ENCODE results near the gene FRMD4A.
"Not testable (repeated sequence)": the region's sequence is repeated elsewhere in the genome, so short reads cannot be mapped to it uniquely, and the experiment has no call there.

Gene FRMD4A

GRCh38 chr10:13834581-13835286 is 496.0 kb downstream of the FRMD4A start:
- DNase-seq = no peak

GRCh38 chr10:13831711-13832141 is 499.0 kb downstream of the FRMD4A start:
- no peak for DNase-seq

- no peak for DNase-seq
These were observed 500.3 kb downstream of the FRMD4A start for GRCh38 chr10:13830385-13830784.

GRCh38 chr10:13829790-13830189 is 500.9 kb downstream of the FRMD4A start:
- no peak for DNase-seq

GRCh38 chr10:13828284-13828683 is 502.4 kb downstream of the FRMD4A start:
- not testable (repeated sequence) for DNase-seq

- no peak for DNase-seq
These were observed 503.5 kb downstream of the FRMD4A start for GRCh38 chr10:13827076-13827797.

GRCh38 chr10:13823709-13824405 is 506.9 kb downstream of the FRMD4A start:
- DNase-seq = no peak

DNA sequence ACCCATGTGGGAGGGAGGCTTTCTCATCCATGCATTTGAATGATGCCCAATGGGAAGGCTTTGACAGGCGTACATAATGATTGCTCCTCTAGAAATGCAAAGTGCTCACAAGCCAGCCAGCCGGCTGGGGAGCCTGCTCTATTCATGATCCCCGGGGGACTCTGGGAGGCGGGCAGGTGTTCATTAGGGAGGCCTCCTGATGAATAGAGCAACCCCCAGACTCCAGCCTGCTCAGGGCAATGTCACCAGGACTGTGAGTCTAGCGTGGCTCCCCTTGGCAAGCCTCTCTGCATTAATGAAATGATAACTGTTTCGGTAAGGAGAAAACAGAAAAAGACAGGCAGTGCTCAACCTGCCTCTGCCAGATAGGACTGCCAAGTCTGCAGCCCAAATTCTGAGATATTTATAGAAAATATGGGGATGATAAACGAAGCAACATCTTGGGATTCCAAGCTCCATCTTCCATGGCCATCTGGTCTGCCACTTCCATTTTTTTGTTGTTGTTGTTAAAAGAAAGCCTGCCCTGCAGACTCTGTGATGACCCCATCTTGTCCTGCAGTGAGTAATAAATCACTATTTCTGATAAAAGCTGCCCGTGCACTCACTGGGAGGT is 507.5 kb downstream of the FRMD4A start:
- DNase-seq = no peak

DNA sequence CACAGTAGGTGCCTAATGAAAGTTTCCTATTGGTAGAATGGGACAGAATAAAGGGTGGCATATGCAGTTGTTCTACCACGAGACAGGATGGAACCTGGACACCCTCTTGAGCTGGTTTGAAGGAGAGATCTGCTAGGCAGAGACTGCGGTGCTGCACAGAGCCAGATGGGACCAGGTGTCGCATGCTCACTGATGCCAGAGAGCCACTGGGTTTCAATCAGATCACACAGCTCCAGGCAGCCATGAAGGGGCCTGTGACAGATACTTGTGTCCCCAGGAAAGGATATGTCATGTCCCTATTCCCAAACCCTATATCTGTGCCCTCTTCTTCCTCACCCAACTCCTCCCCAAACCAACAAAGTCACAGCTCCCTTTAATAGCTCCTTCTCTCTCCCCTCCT is 508.2 kb downstream of the FRMD4A start:
- no peak for DNase-seq

DNA sequence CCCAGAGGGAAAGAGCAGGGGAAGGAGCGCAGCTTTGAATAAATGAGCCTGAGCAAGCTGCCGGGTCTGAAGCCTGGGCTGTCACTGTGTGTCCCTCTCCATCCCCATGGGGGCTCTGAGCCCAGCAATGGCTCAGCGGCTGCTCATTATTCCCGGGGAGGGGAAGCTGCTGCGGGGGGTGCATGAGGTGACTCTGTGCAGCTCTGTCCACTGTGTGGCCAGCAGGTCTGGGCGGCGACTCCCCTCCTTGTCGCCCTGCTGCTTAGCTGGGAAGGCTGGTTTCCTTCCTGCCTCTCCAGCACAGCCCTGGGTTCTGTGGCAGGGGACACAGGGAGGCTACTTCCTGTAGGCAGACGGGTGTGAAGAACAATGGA is 509.8 kb downstream of the FRMD4A start:
- DNase-seq = no peak

DNA sequence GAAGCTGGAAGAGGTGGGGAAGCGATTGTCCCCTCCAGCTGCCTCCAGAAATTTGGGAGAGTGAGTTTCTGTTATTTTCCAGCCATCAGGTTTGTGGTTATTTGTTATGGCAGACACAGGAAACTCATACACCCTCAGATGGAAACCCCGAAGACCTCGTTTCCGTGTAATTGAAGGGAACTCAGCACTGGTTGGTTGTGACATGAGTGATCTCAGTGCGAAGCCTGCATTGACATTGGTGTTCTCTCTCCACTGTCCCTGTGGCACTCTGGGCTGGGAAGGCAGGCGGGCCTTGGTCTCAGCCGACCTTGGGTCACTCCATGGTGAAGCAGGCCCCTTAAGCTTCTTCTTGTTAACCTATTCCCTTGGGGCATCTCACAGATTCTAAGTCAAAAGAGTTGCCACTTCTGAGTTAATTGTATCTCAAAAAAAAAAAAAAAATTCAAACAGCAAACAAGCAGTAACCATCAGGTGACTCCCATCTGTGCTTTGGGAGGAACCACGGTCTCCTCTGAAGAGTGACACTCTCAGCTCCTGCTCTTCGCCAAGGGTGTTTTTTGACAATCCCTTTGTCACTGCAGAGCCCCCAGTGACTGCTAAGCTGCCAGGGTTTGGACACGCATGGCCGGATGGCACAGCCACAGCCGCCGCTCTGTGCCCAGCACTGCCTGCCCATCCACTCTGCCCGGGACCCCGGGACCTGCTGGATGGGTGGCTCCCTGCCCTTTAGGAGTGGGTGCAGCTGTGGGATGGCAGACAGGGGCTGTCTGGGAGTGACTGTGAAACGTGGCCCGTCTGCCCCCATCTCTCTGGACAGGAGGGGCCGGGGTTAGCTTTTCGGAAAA is 510.4 kb downstream of the FRMD4A start:
- DNase-seq = no peak

GRCh38 chr10:13816195-13816925 is 514.4 kb downstream of the FRMD4A start:
- no peak for DNase-seq

- no peak for DNase-seq
These were observed 515.0 kb downstream of the FRMD4A start for GRCh38 chr10:13815756-13816155.

GRCh38 chr10:13813550-13813949 is 517.2 kb downstream of the FRMD4A start:
- no peak for DNase-seq

- no peak for DNase-seq
These were observed 517.9 kb downstream of the FRMD4A start for GRCh38 chr10:13812804-13813203.

GRCh38 chr10:13810568-13810967 is 520.2 kb downstream of the FRMD4A start:
- no peak for DNase-seq

GRCh38 chr10:13809427-13809826 is 521.3 kb downstream of the FRMD4A start:
- no peak for DNase-seq

DNA sequence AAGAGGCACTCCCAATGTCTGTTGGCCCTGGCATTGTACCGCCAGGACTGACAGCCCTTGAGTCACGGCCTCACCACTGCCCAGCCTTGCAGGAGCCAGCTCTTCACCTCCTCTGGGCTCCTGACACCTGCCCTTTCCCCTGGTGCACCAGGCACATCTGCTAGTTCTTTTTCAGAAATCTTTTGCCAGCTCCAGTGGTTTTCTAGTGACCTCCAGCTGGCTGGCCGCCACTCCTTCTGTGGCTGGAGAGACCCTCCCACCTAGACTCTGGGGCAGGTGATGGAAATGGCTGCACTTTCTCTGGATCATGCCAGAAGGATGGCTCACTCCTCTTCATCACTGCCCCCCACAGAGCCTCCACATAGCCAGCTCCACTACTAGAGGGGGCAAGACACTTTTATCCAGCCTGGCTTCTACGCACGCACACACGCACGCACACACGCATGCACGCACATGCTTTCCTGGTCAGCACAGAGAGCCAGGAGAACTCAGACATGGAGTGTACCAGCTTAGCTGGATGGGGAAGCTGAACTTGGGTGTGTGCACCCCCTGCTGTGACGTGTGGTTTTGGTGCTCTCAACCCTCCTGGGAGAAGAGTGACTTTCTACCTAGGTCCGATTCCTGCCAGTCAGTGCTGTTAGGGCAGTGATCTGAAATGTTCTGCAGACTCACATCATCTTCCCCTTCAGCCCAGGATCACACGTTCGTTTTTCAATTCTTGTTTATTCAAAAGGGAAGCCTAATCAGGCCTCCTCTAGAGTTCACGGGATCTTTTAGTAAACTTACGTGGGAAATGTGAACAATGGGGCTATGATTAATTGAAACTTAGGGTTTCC is 522.0 kb downstream of the FRMD4A start:
- no peak for DNase-seq

DNA sequence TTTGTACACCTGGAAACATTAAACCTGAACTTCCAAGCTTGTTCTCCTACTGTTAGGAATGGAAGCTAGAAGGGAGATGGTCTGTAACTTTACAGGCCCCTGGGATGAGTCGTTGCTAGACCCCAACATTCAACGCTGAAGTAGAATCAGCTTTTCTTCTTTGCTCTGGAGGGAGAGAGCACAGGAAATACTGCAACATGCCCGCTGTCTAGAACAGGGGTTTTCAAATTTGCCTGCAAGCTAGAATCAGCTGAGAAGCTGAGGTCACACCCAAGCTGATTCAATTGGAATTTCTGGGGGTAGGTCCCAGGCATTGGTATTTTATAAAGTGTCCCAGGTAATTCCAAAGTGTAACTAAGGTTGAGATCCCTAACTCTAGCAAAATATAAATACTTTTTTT is 524.3 kb downstream of the FRMD4A start:
- DNase-seq = no peak

DNA sequence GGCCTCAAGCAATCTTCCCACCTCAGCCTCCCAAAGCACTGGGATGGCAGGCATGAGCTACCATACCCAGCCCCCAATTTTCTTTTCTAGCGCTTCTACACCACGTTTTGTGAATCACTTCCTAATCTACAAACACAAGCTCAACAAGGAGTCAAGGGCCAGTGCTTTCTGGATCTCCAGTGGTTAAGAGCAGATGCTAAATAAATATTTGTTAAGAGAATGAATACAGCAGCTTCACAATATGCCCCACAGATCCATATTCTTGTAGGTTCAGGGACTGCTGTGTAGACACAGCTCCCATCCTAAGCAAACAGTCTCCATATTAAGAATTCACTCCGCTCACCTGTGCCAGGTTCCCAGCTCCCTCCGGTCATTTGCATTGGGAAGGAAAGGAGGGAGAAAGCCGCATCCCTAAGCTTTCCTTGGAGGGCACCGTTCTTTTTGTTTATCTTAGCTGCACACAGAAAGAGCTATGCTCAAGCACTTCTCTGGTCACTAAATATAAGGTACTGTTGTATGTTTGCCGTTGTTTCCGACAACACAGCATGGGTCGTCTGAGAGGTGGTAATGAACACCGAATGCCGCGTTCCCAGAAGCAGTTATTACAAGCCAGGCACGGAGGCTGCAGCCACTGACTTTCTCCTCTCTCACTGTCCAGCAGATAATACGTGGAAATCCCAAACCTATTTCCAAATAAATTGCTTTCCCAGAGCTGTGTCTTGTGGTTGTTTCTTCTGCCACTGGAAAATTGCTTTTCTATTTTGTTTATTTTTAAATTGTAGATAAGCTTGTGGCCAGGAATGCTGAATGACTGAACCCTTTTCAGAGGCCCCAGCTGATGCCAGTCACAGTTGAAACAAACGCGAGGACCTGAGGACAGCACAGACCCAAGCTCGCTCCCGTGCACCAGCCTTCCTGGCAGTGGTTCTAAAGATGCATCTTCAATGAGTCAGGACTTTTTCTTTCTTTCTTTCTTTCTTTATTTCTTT is 526.9 kb downstream of the FRMD4A start:
- DNase-seq = no peak
